H9 (cell line): ENCODE measurements around the gene MOB3B. TPM values are rescaled to one million over a fixed set of nuclear protein-coding genes. Genes with fewer than 3 reads are reported as not detected.

Source experiments
- DNase-seq: peaks from one replicate; pipeline ENCODE4 v3.0.0-alpha.2; 2017
- H2AFZ ChIP-seq: one replicate; pipeline ENCODE4 v1.6.1; 2013; ENCODE audit warnings: mild to moderate bottlenecking, low read length, control low read depth, moderate library complexity
- H2AK5ac ChIP-seq: 2 replicates; pipeline ENCODE4 v1.6.1; 2013; ENCODE audit warnings: low read length, control low read depth, mixed read lengths; ENCODE audit not compliant: insufficient read length
- H2BK120ac ChIP-seq: one replicate; pipeline ENCODE4 v1.6.1; 2013; ENCODE audit warnings: low read depth, mild to moderate bottlenecking, low read length, control low read depth, inconsistent platforms; ENCODE audit not compliant: poor library complexity, severe bottlenecking
- H2BK12ac ChIP-seq: 2 replicates; pipeline ENCODE4 v1.6.1; 2013; ENCODE audit warnings: low read length, control low read depth, mixed read lengths, low read depth; ENCODE audit not compliant: insufficient read length
- H2BK15ac ChIP-seq: 2 replicates; pipeline ENCODE4 v1.6.1; 2013; ENCODE audit warnings: low read depth, low read length, control low read depth
- H2BK20ac ChIP-seq: one replicate; pipeline ENCODE4 v1.6.1; 2013; ENCODE audit warnings: low read depth, mild to moderate bottlenecking, low read length, control low read depth, inconsistent platforms; ENCODE audit not compliant: poor library complexity, severe bottlenecking
- H2BK5ac ChIP-seq: 2 replicates; pipeline ENCODE4 v1.6.1; 2013; ENCODE audit warnings: low read length, control low read depth, mixed read lengths; ENCODE audit not compliant: insufficient read length
- H3K14ac ChIP-seq: 2 replicates; pipeline ENCODE4 v1.6.1; 2013; ENCODE audit warnings: low read length, control low read depth; ENCODE audit not compliant: insufficient read depth
- H3K18ac ChIP-seq: 2 replicates; pipeline ENCODE4 v1.6.1; 2013; ENCODE audit warnings: low read depth, mild to moderate bottlenecking, mixed read lengths, low read length, control low read depth; ENCODE audit not compliant: insufficient read length
- H3K23ac ChIP-seq: 2 replicates; pipeline ENCODE4 v1.6.1; 2013; ENCODE audit warnings: low read length, control low read depth, mixed read lengths, low read depth; ENCODE audit not compliant: insufficient read length
- H3K23me2 ChIP-seq: 2 replicates; pipeline ENCODE4 v1.6.1; 2013; ENCODE audit warnings: low read depth, mild to moderate bottlenecking, mixed read lengths, low read length, control low read depth; ENCODE audit not compliant: insufficient read length, poor library complexity, severe bottlenecking
- H3K27ac ChIP-seq: 2 replicates; pipeline ENCODE4 v1.5.1; 2013; ENCODE audit warnings: low read length, control low read depth, mixed read lengths, low read depth; ENCODE audit not compliant: insufficient read length
- H3K27me3 ChIP-seq: 2 replicates; pipeline ENCODE4 v1.6.1; 2013; ENCODE audit warnings: low read length, control low read depth, inconsistent platforms; ENCODE audit not compliant: insufficient read depth
- H3K4ac ChIP-seq: 2 replicates; pipeline ENCODE4 v1.6.1; 2013; ENCODE audit warnings: low read depth, mild to moderate bottlenecking, control low read depth, inconsistent platforms, low read length, moderate library complexity
- H3K4me1 ChIP-seq: 2 replicates; pipeline ENCODE4 v1.6.1; 2013; ENCODE audit warnings: low read length, control low read depth, inconsistent platforms; ENCODE audit not compliant: insufficient read depth
- H3K4me2 ChIP-seq: 2 replicates; pipeline ENCODE4 v1.6.1; 2013; ENCODE audit warnings: low read length, control low read depth, mixed read lengths; ENCODE audit not compliant: insufficient read length, insufficient read depth
- H3K56ac ChIP-seq: 2 replicates; pipeline ENCODE4 v1.6.1; 2013; ENCODE audit warnings: low read depth, mild to moderate bottlenecking, mixed read lengths, low read length, control low read depth; ENCODE audit not compliant: insufficient read length
- H3K79me1 ChIP-seq: 2 replicates; pipeline ENCODE4 v1.6.1; 2013; ENCODE audit warnings: low read depth, mild to moderate bottlenecking, moderate library complexity, low read length, control low read depth, inconsistent platforms; ENCODE audit not compliant: insufficient read depth, poor library complexity, severe bottlenecking
- H3K79me2 ChIP-seq: 2 replicates; pipeline ENCODE4 v1.6.1; 2013; ENCODE audit warnings: low read length, control low read depth, inconsistent platforms; ENCODE audit not compliant: insufficient read depth
- H3K9ac ChIP-seq: 2 replicates; pipeline ENCODE4 v1.6.1; 2013; ENCODE audit warnings: low read length, control low read depth, mixed read lengths; ENCODE audit not compliant: insufficient read length; ENCODE audit errors: extremely low read depth
- H3K9me3 ChIP-seq: one replicate; pipeline ENCODE4 v1.6.1; 2013; ENCODE audit warnings: low read depth, low read length, inconsistent platforms; ENCODE audit not compliant: control insufficient read depth
- H3T11ph ChIP-seq: one replicate; pipeline ENCODE4 v1.6.1; 2013; ENCODE audit warnings: mild to moderate bottlenecking, low read length, control low read depth, inconsistent platforms
- H4K20me1 ChIP-seq: one replicate; pipeline ENCODE4 v1.6.1; 2013; ENCODE audit not compliant: control insufficient read depth, insufficient read length, insufficient read depth
- H4K5ac ChIP-seq: 2 replicates; pipeline ENCODE4 v1.6.1; 2013; ENCODE audit warnings: low read depth, mild to moderate bottlenecking, mixed read lengths, low read length, control low read depth; ENCODE audit not compliant: insufficient read length
- H4K8ac ChIP-seq: replicated peaks from 2 replicates; pipeline ENCODE4 v1.6.1; 2013; ENCODE audit warnings: low read length, control low read depth, mixed read lengths, low read depth; ENCODE audit not compliant: insufficient read length
- H4K91ac ChIP-seq: 2 replicates; pipeline ENCODE4 v1.6.1; 2013; ENCODE audit warnings: low read depth, mild to moderate bottlenecking, moderate library complexity, mixed read lengths, low read length, control low read depth; ENCODE audit not compliant: insufficient read length
- H3K27ac Mint-ChIP-seq, 3 experiments: 2 replicates in 2 of 3; 3 replicates in 1 of 3; pipeline ENCODE4 v1.8.0; 2020 to 2021; ENCODE audit warnings: mixed read lengths in 3 of 3, mild to moderate bottlenecking in 1 of 3, moderate library complexity in 1 of 3
- H3K27me3 Mint-ChIP-seq: 2 replicates; pipeline ENCODE4 v1.8.0; 2021; ENCODE audit warnings: low read depth, mild to moderate bottlenecking, moderate library complexity, mixed read lengths
- H3K36me3 Mint-ChIP-seq, 3 experiments: 2 replicates in 2 of 3; 3 replicates in 1 of 3; pipeline ENCODE4 v1.8.0; 2020 to 2021; ENCODE audit warnings: low read depth in 3 of 3, mixed read lengths in 3 of 3; ENCODE audit not compliant: insufficient read depth in 1 of 3
- H3K4me1 Mint-ChIP-seq, 2 experiments: 2 replicates each; pipeline ENCODE4 v1.8.0; 2020; ENCODE audit warnings: mixed read lengths in 2 of 2
- H3K4me3 Mint-ChIP-seq, 2 experiments: 2 replicates in 1 of 2; 3 replicates in 1 of 2; pipeline ENCODE4 v1.8.0; 2020 to 2021; ENCODE audit warnings: mild to moderate bottlenecking in 2 of 2, mixed read lengths in 2 of 2, moderate library complexity in 1 of 2
- H3K9me3 Mint-ChIP-seq, 2 experiments: 2 replicates in 1 of 2; 3 replicates in 1 of 2; pipeline ENCODE4 v1.8.0; 2020; ENCODE audit warnings: mild to moderate bottlenecking in 2 of 2, mixed read lengths in 2 of 2, moderate library complexity in 1 of 2
- CTCF ChIP-seq: fragments of 200-600 bp; sonication (generic); conservative IDR thresholded peaks from 3 replicates; pipeline ENCODE4 v1.8.0; 2021; ENCODE audit warnings: antibody characterized with exemption, mild to moderate bottlenecking
- WGBS: extraction: QIAGEN DNeasy Blood & Tissue Kit; methylation state at CpG from one replicate; pipeline ENCODE4 v1.1.7; 2013; ENCODE audit warnings: missing lambda C conversion rate, low lambda C conversion rate, mixed read lengths; ENCODE audit not compliant: insufficient read length; ENCODE audit errors: extremely low coverage; 5-methylcytosine and 5-hydroxymethylcytosine counted together
- total RNA-seq: library from RNA; stranded (reverse); gene quantifications from 2 replicates; pipeline ENCODE4 v1.2.1, GENCODE V29; 2021

The MOB3B gene
- total RNA-seq, 1 experiment from 2014 or later, result 9.8 TPM

GRCh38 chr9:27353166-27353473 is 176.5 kb downstream of the MOB3B start:
- H3K23ac ChIP-seq, result no peak overlapping the region
- H2BK12ac ChIP-seq, result no peak overlapping the region
- Mint-ChIP-seq H3K27me3 (no peaks in the 10 kb centered on the region), H3K4me1 (peaks cover 44 to 47% of the 10 kb centered on the region in 2 experiments), H3K27ac (no peak overlapping the region), H3K9me3 (no peaks in the 10 kb centered on the region), H3K36me3 (peaks cover 0 to 11% (median 0%) of the 10 kb centered on the region in 3 experiments; a peak in 5 of 7 replicates), H3K4me3 (no peak overlapping the region)
- H3K18ac ChIP-seq, result no peak overlapping the region
- H3K4me2 ChIP-seq, result no peak overlapping the region
- H4K8ac ChIP-seq, result no peak overlapping the region
- H4K5ac ChIP-seq, result no peak overlapping the region
- no peak overlapping the region for H3K27ac ChIP-seq
- no peak for TF ChIP-seq CTCF
- no peak overlapping the region for H2BK120ac ChIP-seq
- peaks cover 18% of the 10 kb centered on the region; the same call in 1 of the 2 replicates for H3K4me1 ChIP-seq
- no peak overlapping the region for H2BK5ac ChIP-seq
- no peak for DNase-seq
- H3K79me2 ChIP-seq, result no peaks in the 10 kb centered on the region
- H3K14ac ChIP-seq, result no peak overlapping the region
- no peaks in the 10 kb centered on the region for H3K9me3 ChIP-seq
- no peaks in the 10 kb centered on the region for H3K79me1 ChIP-seq
- H3K27me3 ChIP-seq, result no peaks in the 10 kb centered on the region
- H4K91ac ChIP-seq, result no peak overlapping the region
- H2BK20ac ChIP-seq, result no peak overlapping the region
- H2BK15ac ChIP-seq, result no peak overlapping the region
- H3K56ac ChIP-seq, result no peak overlapping the region
- no peaks in the 10 kb centered on the region for H4K20me1 ChIP-seq
- no peak overlapping the region for H3K4ac ChIP-seq
- H3K9ac ChIP-seq, result no peak overlapping the region
- no peaks in the 10 kb centered on the region for H3K23me2 ChIP-seq
- H2AK5ac ChIP-seq, result no peak overlapping the region
- no peak overlapping the region for H2AFZ ChIP-seq
- H3T11ph ChIP-seq, result no peak overlapping the region
- WGBS, result no CpG with 5 or more reads among the region's 4 CpGs
